Tibial nerve (tissue), 4 donors: Measurements from ENCODE around the gene FAM47E. TPM values are rescaled to one million over a fixed set of nuclear protein-coding genes. Genes with fewer than 3 reads are reported as not detected.

Experiments
- DNase-seq, 2 donors: peaks; one replicate each; pipeline ENCODE4 v3.0.0-alpha.2; 2019; ENCODE audit warnings: low spot score in 2 of 2
- H3K27ac ChIP-seq, 4 donors: fragments of 200-600 bp; sonication (generic) in 3 of 4; one replicate each; pipeline ENCODE4 v1.5.1; 2017 to 2019; ENCODE audit warnings: mild to moderate bottlenecking in 1 of 4
- H3K27me3 ChIP-seq, 2 donors: fragments of 200-600 bp; sonication (generic) in 1 of 2; one replicate each; pipeline versions ENCODE4 v1.5.1 to v1.6.0; 2017 to 2019
- H3K36me3 ChIP-seq, 3 donors: fragments of 200-600 bp; sonication (generic); one replicate each; pipeline ENCODE4 v1.5.1; 2018 to 2019
- H3K4me1 ChIP-seq, 4 donors: fragments of 200-600 bp; sonication (generic) in 3 of 4; one replicate each; pipeline ENCODE4 v1.5.1; 2017 to 2019
- H3K4me3 ChIP-seq, 4 donors: fragments of 200-600 bp; sonication (generic) in 3 of 4; one replicate each; pipeline ENCODE4 v1.5.1; 2017 to 2019; ENCODE audit warnings: mild to moderate bottlenecking in 1 of 4, moderate library complexity in 1 of 4
- H3K9me3 ChIP-seq, 4 donors: fragments of 200-600 bp; sonication (generic) in 3 of 4; one replicate each; pipeline ENCODE4 v1.5.1; 2017 to 2019
- CTCF ChIP-seq, 5 experiments: fragments of 200-600 bp in 3 of 5; fragments of 450-650 bp in 2 of 5; sonication (generic) in 3 of 5; IDR thresholded peaks; one replicate each; pipeline ENCODE4 v1.5.1; 2016 to 2019; ENCODE audit warnings: antibody characterized with exemption in 5 of 5, mild to moderate bottlenecking in 3 of 5, moderate library complexity in 2 of 5
- EP300 ChIP-seq, 2 donors: sonication (generic); formaldehyde crosslinking; IDR thresholded peaks; one replicate each; pipeline ENCODE4 v1.6.1; 2017; ENCODE audit warnings: antibody characterized with exemption in 2 of 2, mild to moderate bottlenecking in 1 of 2
- POLR2A ChIP-seq, 2 donors: fragments of 450-650 bp; IDR thresholded peaks; one replicate each; pipeline ENCODE4 v1.6.1; 2017; ENCODE audit warnings: antibody characterized with exemption in 2 of 2, mild to moderate bottlenecking in 2 of 2, moderate library complexity in 2 of 2
- WGBS, 2 donors: methylation state at CpG; one replicate each; pipeline ENCODE4 v1.1.5; 2018; 5-methylcytosine and 5-hydroxymethylcytosine counted together
- total RNA-seq, 4 donors: library from RNA; depleted of rRNA; stranded (reverse); fragments of >200 nt; gene quantifications; one replicate each; pipeline ENCODE4 v1.1.0, GENCODE V29; 2016

The FAM47E gene
- total RNA-seq, 4 donors from 2014 or later: 0.30 to 4.6 (median 1.5) TPM

GRCh38 chr4:76305033-76305687 lies 53.6 kb downstream of the FAM47E start:
- TF ChIP-seq POLR2A (IDR thresholded peaks at IDR 0.05) (no peak), CTCF (IDR thresholded peaks at IDR 0.05) (no peak), EP300 (IDR thresholded peaks at IDR 0.05) (no peak)
- H3K4me1 ChIP-seq: peaks cover 0 to 21% (median 5%) of the 10 kb centered on the region in 4 donors
- DNase-seq: no peak
- no peaks in the 10 kb centered on the region for H3K27me3 ChIP-seq
- peaks cover 0 to 10% (median 0%) of the 10 kb centered on the region in 3 donors for H3K36me3 ChIP-seq
- WGBS, 2 donors: 87 to 89% methylated on average over 7 of the region's 7 CpGs
- no peaks in the 10 kb centered on the region for H3K9me3 ChIP-seq
- peak overlapping the region in 2 of 4 donors; percentile 73 to 77 for H3K4me3 ChIP-seq
- H3K27ac ChIP-seq: no peak overlapping the region

DNA sequence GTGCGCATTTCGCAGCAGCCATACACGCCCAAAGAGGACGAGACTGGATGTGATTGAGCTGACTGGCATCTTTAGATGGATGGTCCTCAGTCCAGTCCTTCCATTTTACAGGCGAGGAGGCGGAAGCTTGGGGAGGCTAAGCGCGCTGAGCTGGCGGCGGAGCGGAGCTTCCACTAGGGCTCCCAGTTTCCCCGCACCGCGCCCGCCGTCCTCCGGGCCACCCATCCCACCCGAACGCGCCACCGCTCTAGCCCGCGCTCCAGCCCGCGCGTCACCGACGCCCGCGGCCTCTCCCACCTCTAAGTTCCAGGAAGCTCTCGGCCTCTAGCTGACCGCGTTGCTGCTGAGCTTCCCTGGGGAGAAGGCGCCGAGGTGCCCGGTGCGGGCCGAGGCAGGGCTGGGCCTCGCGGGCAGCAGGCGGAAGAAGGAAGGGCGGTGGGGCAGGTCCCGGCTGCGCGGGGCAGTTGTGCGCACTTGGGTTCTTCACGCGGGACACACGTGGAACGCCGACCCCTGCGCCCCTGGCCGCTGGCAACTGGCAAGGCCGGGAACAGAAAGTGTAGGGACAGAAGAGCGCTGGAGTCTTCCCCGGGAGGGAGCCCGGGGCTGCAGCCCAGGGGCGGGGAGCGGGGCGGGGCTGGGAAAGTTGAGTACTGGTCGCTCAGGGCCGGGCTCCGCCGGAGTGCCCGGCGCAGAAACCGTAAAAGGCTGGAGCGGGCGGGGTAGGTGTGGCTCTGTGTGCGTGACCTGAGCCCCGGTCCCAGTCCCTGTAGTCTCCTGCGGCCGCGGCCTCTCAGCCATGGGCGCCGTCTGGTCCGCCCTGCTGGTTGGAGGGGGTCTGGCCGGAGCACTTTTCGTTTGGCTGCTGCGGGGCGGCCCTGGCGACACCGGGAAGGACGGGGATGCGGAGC lies 54.7 kb downstream of the FAM47E start, which contains the start of gene STBD1:
Gene STBD1 (plus strand): TSS at position 763 of the 911 bp plus-strand sequence. CDS start 37 bp downstream, at position 800.
- TF ChIP-seq POLR2A (IDR thresholded peaks at IDR 0.05) (no peak), EP300 (IDR thresholded peaks at IDR 0.05) (peak in 1 of 2 donors; percentile 63)
- H3K27me3 ChIP-seq: no peaks in the 10 kb centered on the region
- H3K4me1 ChIP-seq: peaks cover 0 to 21% (median 5%) of the 10 kb centered on the region in 4 donors
- H3K4me3 ChIP-seq: peak within 1 kb of the TSS; percentile 48 to 77 (median 72)
- 1% methylated on average over 39 to 62 of the region's 85 CpGs for WGBS, 2 donors
- H3K36me3 ChIP-seq: peaks cover 0 to 16% (median 0%) of the 10 kb centered on the region in 3 donors
- DNase-seq: peak; percentile 26 to 47
- no peaks in the 10 kb centered on the region for H3K9me3 ChIP-seq
- H3K27ac ChIP-seq: peak within 1 kb of the TSS; percentile 11 to 83 (median 74)

DNA sequence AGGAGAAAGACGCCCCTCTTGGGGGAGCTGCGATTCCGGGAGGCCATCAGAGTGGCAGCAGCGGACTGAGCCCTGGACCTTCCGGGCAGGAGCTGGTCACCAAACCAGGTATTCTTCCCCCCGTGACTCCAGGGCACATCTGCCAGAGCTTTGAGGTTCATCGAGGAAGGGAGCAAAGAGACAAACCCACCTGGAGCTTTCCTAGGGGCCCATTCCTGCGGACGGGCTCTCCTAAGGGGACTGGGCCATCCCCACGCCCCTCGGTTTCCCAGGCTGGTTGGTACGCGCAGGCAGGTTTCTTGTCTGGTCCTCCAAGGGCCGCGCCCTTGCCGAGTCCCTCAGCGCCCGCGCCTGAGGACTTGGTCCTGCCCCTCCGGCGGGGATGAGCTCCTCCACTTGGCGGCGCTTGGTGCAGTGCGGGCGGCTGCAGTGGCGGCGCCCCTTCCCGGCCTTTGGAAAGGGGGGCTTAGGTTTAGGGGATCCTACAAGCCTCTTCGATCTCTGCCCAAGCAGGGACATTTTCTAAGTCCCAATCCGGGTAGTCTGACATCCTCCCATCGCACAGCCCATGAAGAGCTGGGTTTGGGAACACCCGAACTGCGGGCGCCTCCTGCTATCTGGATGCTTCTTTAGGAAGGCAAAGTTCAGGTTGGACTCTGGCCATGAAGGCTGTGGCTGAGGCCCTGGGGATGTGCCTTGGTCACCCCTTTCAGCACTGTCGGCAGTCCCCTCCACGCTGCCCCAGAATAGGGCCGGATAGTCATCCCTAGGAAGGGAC lies 55.5 kb downstream of the FAM47E start:
- Histone ChIP-seq H3K9me3 (no peaks in the 10 kb centered on the region), H3K27me3 (no peaks in the 10 kb centered on the region), H3K27ac (peak overlapping the region; percentile 11 to 83 (median 74)), H3K4me3 (peak overlapping the region; percentile 48 to 77 (median 72)), H3K4me1 (peaks cover 0 to 21% (median 5%) of the 10 kb centered on the region in 4 donors), H3K36me3 (peaks cover 0 to 16% (median 0%) of the 10 kb centered on the region in 3 donors)
- no peak for TF ChIP-seq EP300 (IDR thresholded peaks at IDR 0.05)
- TF ChIP-seq CTCF (IDR thresholded peaks at IDR 0.05): peak in 1 of 5 experiments; percentile 31
- 10 to 20% methylated on average over 15 to 18 of the region's 37 CpGs for WGBS, 2 donors
- peak in 1 of 2 donors; percentile 12 for DNase-seq

DNA sequence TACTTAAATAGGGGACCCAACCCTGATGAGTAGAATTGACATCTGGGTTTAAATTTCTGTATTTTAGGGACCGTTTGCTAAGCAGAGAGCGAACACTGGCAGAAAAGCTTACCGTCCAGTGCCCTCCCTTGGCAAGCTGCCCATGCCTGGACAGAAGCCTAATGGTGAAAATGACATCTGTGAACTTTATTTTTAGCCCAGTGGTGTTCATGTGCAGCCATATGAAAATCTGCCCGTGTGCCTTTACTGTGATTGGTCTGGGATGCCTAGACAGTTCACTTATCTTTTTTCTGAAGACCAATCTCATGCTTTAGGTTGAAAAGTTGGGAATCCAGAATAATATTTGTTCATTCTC lies 56.1 kb downstream of the FAM47E start:
- H3K36me3 ChIP-seq: peaks cover 0 to 16% (median 0%) of the 10 kb centered on the region in 3 donors
- peak overlapping the region in 3 of 4 donors; percentile 70 to 77 (median 73) for H3K4me3 ChIP-seq
- H3K27ac ChIP-seq: peak overlapping the region in 2 of 4 donors; percentile 79 to 83
- no peak for DNase-seq
- WGBS, 2 donors: 39 to 44% methylated on average over 4 of the region's 4 CpGs
- peaks cover 0 to 21% (median 5%) of the 10 kb centered on the region in 4 donors for H3K4me1 ChIP-seq
- H3K9me3 ChIP-seq: no peaks in the 10 kb centered on the region
- H3K27me3 ChIP-seq: no peaks in the 10 kb centered on the region
- TF ChIP-seq CTCF (IDR thresholded peaks at IDR 0.05): no peak
- no peak for TF ChIP-seq POLR2A (IDR thresholded peaks at IDR 0.05)
- no peak for TF ChIP-seq EP300 (IDR thresholded peaks at IDR 0.05)

- WGBS, 2 donors: 53 to 58% methylated on average over 6 of the region's 6 CpGs
- Histone ChIP-seq H3K9me3 (no peaks in the 10 kb centered on the region), H3K27me3 (no peaks in the 10 kb centered on the region), H3K27ac (no peak overlapping the region), H3K4me1 (peaks cover 0 to 21% (median 5%) of the 10 kb centered on the region in 4 donors), H3K4me3 (no peak overlapping the region), H3K36me3 (peaks cover 0 to 16% (median 0%) of the 10 kb centered on the region in 3 donors)
- no peak for TF ChIP-seq CTCF (IDR thresholded peaks at IDR 0.05)
- TF ChIP-seq POLR2A (IDR thresholded peaks at IDR 0.05): no peak
- TF ChIP-seq EP300 (IDR thresholded peaks at IDR 0.05): no peak
- DNase-seq: no peak
Measured at GRCh38 chr4:76308548-76308947, 57.0 kb downstream of the FAM47E start.
